ENCODE results near the gene NAV2.
"Not testable (repeated sequence)": the region's sequence is repeated elsewhere in the genome, so short reads cannot be mapped to it uniquely, and the experiment has no call there.

The NAV2 gene

DNA sequence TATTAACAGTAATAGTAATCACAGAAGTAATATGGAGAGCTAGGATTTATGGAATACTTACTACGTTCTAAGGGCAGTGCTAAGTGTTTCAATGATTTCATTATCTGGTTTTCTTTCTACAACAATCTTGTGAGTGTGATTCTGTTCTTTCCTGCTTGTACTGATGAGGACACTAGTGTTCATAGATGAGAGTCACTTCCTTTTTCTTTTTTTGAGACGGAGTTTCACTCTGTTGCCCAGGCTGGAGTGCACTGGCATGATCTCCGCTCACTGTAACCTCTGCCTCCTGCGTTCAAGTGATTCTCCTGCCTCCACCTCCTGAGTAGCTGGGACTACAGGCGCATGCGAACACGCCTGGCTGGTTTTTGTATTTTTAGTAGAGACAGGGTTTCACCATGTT, 366.2 kb downstream of the NAV2 start:
- no peak for DNase-seq

DNA sequence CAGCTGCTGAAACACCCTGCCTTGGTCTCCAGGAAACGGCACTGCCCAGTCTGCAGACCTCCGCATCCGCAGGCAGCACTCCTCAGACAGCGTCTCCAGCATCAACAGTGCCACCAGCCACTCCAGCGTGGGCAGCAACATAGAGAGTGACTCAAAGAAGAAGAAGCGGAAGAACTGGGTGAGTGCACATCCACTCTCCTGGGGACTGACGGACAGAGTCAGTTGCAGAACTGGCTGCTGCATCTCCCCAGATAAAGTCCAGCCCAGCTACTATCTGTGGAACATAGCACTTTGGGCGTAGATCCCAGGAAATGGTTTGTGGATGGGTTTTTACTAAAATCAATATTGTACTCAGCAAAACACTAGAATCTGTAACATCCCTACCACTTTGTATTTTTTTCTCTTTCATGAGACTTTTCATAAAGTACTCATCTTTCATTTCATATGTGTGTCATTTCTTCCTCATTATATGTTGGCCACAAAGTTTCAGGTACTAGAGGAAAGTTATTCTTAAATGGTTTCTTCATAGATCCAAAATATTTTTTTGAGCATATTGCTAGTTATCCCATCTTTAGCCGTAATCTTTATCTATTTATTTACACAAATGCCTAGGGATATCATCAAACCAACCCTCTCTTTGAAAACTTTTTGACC, 367.5 kb downstream of the NAV2 start:
- DNase-seq: no peak

DNA sequence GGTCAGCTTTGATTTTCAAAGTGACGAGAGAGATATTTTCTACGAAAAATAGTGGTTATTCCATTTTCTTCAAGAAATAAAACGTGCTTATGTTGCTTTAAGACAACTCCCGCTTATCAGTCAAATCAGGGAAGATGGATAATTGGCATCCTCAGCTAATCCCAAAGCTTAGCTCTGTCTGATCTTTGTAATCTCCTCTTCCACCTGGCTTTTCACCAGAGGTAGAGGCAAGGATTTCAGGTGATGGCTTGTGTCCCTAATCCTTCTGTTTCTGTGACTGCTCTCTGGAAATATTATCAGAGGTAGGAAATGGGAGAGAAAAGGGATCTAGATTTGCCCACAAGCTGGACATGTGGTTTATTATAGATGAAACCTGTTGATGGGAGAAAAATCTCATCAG, 368.7 kb downstream of the NAV2 start:
- no peak for DNase-seq

DNA sequence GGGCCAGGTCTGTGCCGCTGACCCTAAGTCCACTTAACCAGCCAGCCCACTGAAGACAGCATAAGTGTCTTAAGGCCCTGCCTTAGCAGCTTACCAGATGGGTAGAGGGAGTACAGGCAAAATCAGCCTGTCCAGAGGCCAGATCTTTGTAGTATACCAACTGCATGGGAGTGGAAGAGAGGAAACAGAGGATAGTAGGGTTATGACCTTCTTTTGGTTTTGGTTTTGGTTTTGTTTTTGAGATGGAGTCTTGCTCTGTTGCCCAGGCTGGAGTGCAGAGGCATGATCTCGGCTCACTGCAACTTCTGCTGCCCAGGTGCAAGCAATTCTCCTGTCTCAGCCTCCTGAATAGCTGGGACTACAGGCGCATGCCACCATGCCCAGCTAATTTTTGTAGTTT, 371.2 kb downstream of the NAV2 start:
- not testable (repeated sequence) for DNase-seq

DNA sequence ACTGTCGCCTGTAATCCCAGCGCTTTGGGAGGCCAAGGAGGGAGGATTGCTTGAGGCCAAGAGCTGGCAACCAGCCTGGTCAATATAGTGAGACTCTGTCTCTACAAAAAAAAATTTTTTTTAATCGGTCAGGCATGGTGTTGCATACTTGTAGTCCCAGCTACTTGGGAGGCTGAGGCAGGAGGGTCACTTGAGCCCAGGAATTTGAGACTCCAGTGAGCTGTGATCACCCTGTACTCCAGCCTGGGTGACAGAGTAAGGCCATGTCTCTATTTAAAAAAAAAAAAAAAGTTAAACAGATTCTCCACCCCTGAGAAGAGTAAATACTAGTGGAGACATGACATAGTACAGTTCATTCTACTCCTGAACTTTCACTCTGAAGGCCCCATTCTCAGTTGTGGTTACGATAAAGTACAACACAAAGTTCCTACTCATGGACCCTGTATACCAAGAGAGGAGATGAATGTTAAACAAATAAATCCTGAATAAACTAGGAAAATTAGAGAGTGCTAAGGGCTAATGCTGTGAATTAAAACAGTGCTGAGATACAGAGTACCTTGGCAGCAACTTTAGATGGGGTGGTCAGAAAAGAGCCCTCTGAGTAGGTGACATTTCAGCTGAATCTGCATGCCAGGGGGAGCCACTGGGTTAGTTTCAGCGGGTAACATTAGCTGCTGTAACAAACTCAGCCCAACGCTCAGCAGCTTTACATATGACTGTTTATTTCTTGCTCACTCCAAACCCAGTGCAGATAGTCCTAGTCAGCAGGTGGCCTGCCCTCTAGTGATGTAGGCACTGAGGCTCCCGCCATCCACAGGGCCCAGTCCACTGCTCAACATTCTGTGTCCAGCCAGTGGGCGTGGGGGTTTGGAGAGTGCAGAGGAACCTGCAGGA, 372.5 kb downstream of the NAV2 start:
- DNase-seq: no peak

DNA sequence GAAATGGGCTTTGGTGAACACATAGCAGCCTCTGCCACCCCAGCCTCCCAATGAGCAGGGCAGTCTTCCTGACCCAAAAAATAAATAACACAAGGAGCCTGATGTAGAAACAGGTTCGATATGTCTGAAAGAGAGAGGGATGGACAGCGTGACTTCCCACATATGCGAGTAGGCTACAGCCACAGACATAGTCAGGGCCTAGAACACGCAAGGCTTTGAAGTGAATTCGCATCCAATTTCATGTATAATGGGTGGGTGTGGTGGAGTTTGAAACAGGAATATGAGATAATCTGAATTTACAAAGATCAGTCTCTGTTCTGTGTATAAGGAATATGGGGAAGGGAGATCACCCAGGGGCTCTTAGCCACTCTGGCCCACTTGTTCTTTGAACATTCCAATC, 373.3 kb downstream of the NAV2 start:
- no peak for DNase-seq

DNA sequence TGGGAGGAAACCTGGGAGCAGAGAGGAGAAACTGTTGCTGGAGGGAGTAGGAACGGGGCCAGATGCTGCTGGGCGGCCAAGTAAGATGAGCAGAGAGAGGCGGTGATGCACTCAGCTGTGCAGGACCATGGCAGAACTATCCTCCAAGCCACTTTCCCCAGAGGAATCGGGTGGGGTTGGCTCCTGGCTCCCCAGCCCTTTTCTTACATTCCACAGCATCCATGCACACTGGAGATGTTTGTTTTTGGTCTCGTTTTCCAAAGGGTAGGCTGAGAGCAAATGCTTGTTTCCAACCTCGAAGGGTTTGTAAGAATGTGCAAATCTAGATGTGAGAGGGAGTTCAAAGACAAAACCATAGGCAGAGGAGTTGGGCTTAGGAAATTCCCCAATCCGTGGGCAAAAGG, 374.5 kb downstream of the NAV2 start:
- no peak for DNase-seq

DNA sequence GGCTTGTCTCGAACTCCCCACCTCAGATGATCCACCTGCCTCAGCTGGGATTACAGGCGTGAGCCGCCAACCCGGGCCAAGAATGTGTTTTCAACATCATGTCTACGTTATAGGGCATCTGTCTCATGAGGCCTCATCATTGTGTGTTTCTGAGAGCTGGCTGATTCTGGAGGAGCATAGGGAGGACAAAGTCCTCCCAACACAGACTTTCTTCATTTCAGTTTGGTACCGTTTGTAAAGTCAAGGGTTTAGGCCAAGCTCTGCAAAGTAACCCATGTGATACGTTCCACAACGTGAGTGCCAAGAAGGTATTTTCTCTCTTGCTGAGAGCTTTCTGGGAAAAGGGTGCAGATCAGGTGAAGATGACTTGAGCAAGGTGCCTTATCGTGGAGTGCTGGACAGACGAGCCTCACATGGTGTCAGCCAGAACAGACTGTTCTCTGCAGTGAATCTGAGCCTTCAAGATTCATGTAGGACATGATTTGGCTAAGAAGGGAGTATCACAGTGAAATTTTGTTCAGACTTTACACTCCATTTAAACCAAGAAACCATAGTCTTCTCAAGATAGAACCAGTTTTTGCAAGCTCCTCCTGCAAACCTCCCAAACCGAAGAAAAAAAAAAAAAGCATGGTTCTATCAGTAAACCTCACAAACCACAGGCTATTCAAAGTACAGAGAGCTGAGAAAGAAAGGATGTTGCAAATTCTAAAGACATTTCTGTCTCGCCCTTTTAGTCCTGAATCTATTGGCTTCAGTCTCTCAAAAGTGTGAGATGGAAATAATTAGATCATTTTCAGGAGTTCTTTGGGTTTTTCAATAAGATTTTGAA, 376.0 kb downstream of the NAV2 start:
- no peak for DNase-seq

DNA sequence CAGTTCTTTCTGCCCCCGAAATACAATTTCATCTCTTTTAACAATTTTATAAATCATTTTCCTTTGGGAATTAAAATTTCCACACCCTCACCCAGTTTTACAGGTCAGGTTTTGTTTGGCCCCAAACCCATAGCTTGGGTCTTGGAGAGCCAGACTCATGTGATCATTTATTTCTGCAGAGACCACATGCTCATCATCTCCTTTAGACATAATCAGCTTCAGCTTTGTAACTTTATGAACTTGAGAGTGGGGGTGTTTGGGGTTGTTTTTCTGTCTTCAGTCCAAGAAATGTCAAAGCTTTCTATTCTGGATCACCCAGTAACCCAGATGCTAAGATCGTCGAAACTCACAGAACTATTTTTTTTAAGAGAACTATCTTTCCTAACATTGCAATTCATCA, 376.7 kb downstream of the NAV2 start:
- DNase-seq: no peak

DNA sequence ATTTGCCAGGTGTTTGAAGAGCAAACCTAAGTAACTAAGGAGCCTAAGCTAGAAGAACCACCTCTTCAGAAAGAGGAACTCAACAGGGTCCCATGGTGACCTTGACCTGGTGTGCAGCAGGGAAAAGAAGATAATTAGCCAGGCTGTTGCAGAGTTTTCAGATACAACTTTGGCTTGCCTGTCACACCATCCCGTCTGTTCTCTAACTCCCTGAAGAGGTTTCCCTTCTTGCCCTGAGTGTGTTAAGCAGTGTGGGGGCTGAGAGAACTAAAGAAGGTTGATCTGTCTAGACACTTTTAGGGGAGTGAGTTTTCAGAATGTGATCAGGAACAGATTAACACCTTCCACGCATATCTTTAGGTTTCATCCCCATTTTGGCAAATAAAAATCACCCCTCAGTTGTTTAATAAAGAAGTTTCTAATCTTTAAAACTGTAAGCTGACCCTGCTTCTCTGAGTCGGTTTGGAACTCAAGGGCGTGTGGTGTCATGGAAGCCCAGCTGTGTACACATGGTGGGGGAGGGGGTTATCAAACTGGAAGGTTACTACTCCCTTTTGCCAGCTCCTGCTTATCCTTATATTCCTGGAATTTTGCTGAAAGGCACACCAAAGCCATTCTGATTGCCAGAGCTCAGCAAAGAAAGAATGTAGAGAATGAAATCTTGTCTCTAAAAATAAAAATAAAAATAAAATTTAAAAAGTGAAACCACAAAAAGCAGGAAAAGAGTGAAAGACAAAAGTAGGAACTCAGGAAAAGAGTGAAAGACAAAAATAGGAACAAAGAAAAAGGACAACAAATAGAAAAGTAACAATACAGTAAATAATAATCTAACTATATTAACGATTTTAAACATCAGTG, 377.4 kb downstream of the NAV2 start:
- DNase-seq: no peak

DNA sequence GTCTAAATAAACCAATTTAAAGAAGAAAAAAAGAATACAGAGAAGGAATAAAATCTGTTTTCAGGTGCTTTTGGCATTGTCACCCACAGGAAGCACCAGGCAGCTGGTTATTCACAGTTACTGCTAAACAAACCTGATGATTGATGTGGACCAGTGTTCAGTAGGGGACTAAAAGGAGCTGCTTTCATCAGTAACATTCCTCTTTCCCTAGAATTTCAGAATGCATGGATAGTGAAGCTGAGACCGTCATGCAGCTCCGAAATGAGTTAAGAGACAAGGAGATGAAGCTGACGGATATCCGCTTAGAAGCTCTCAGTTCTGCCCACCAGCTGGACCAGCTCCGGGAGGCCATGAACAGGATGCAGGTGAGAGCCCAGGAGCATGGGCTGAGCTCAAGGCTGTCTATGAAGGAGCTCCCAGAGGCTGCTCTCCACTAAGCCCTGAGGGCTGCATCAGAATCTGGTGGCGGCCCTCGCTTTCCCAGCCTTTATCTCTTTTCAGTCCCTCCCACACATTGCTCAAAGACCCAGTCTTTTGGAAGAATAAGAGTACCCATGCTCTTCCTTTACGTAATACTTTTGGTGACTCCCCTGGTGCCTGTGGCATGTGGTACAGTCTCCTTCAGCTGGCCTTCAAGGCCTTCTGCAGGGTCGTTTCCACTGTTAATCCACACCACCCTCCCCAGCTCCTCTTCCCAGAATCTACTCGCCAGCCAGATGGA, 378.2 kb downstream of the NAV2 start:
- no peak for DNase-seq

DNA sequence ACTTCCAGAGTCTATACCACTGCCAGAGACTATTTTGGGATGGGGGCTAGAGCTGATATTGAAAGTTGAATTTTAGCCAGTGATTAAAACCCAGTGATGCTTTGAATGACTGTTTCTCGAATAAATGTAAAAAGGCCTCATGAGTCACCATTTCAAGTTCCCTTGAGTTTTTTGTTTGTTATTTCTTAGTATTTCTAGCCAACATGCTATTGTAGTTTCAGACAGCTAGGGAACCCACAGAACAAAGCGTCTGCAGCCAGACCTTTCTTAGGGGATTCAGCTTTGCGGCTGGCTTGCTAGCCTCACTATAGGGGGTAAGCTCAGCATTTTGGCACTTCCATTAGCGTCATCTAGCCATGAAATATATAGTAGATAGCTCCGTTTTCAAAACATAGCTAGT, 381.1 kb downstream of the NAV2 start:
- no peak for DNase-seq

DNA sequence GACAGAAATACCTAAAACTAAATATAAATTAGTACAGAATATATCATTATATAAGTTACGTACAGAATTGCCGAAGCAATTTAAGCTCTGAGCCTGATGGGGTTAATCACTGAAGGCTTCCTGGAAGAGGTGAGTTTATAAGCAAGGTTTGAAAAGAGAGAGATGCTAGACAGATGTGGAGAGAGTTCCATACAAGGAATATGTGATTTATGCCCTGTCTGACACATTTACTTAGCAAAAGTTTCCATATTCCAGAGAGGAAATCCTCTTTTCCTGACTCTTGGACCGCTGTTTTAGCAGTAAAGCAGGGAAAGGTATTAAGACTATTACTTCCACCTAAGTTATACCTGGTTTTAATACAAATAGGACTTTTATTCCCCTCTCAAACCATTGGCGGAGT, 382.6 kb downstream of the NAV2 start:
- DNase-seq: no peak

DNA sequence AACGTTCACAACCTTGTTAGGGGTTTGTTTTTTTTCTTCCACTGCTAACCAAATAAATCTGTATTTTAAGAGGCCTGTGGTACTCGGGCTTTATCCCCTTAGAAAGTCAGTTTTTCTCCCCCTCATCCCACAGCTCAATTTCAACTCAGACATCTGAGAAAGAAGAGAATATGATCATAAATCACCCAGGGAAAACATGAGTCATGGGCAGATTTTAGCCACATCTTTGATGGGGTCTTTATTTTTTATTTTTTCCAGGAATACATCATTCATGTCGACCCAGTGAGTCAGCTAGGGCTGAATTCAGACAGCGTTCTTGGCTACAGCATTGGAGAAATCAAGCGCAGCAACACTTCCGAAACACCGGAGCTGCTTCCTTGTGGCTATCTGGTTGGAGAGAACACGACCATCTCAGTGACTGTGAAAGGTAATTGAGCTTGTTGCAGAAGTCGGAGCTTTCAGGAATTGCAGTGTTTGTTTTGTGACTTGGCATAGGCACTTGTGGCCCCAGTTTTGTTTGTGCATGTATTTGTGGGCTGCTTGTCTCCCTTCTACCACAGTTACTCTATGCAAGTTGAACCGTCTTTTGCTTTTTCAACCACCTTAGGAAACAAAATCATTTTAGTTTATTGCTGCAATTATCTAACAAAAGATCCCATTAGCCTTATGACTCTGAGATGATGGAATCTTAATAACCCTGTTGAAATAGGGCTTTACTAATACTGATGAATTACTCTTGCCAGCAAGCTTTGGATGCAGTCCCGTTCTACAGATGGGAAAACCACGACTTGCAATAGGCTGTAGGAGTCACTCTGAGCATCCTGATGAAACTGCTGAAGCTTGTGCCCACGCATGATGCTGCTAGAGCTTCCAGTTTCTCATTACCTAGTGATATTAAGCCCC, 384.9 kb downstream of the NAV2 start:
- no peak for DNase-seq

DNA sequence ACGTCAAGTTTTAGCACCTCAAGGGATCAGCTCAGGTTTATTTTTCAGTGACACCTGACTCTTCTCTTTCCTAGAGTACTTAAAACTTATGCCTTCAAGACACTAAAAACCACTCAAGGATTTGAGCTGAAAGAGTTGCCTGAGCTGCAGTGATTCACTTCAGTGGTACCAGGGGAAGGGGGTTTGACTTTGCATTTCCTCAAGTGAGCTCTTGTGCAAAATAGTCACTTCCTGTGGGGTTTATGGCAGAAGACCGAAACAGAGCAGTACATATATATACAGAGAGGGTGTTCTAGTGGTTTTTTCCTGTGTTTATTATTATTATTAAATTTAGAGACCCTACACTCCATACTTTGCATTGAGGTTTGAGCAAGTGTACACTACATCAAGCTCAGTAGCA, 386.9 kb downstream of the NAV2 start:
- no peak for DNase-seq

DNA sequence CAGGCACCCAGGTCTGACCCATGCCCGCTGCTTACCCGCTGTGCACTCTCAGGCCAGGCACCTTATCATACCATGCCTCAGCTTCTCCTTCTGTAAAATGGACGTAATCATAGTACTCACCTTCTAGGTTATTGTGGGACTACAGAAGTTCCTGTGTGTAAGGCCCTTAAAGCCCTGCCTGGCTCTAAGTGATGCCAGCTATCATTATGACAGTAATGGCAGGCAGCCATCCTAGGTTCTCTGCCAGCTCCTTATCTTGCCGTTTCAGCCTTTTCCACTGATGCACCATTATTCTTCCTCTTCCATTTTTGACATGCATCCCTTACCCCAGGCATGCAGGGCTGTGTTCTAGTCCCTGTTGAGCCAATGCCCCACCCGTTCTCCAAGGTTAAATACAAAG, 389.8 kb downstream of the NAV2 start:
- DNase-seq: no peak

DNA sequence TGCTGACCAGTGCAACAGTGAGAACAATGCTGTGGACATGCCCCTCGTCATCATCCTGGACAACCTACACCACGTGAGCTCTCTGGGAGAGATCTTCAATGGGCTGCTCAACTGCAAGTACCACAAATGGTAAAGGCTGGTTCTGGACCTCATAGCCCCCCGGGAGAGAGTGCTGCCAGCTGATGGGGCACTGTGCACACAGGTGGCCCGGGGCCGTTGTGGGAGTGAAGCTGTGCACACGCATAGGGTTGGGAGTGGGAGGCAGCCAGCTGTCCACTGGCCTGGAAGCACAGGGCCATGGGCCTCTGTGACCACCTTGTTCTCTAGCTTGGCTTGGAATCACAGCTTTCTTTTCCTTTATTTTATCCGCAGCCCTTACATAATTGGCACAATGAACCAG, 390.6 kb downstream of the NAV2 start:
- DNase-seq: no peak

DNA sequence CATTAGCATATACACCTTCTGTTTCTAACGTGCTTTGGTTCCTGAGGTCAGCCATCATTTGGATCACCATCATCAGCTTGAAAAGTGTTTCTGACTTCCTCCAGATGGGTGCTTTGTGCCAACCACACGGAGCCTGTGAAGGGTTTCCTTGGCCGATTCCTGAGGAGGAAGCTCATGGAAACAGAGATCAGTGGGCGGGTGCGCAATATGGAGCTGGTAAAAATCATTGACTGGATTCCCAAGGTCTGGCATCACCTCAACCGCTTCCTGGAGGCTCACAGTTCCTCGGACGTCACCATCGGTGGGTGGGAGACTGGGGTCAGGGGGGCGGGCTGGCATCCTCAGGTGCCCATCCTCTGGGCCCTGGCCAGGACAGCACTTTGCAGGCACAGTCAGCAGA, 392.8 kb downstream of the NAV2 start:
- no peak for DNase-seq

DNA sequence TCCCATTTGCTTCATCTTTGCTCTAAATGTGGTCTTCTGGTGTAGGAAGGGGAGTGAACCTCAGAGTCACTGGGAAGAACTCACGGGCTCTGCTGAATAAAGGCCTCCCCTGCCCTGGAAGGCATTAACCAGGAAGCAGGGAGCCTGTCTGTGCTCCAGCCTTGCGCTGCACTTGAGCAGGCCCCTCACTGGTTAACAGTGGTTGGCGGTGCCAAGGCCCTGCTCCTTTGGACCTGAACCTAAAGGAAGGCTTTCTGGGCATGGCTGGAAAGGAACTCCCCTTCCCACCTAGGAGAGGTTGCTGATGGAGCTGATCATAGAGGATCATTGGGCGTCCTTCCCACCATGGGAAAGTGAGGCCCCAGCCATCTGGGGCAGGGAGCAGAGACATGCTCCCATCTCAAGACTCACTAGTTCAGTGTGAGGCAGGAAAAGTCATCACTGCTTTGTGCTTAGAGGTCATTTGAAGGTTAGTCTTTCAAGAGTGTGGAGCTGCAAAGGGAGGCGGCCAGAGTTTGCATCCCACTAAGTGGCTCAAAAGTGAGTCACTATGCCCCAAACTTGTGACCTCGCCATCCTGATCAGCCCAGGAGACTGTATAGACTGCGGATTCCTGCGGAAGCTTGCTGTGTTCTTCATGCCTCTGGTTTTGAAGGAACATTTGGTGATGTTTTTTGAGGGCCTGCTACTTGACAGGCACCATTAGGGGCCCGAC, 397.3 kb downstream of the NAV2 start:
- no peak for DNase-seq

Data from CD4-positive, alpha-beta T cell treated with Interleukin-4 for 4 hours (primary cell).